GM18517 (cell line): ENCODE data around the gene TAB3.

ENCODE experiments used
- ATAC-seq: cut with Tn5 transposase; IDR thresholded peaks from one replicate; pipeline ENCODE4 v1.9.1; 2021; ENCODE audit warnings: mild to moderate bottlenecking, moderate library complexity; ENCODE audit not compliant: unreplicated experiment

TAB3 gene

DNA sequence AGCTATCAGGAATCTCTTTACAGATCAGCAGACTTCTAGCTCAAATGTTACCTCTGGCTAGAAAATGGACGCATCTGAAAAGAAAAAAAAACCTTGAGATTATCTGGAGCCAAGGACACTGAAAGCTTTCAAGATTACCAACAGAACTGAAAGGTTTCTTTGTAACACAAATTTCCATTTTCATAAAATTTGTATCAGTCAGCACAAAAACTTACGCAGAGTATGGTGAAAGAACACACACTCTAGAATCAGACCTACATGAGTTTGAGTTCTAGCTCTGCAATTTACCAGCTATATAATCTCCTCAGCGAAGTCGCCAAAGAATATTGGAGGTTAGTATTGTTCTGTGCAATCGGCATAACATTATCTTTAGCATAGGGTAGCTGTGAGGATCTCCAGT is 1.8 kb downstream of the TAB3 start:
- no peak for ATAC-seq

- no peak for ATAC-seq
These were observed 3.9 kb downstream of the TAB3 start for GRCh38 chrX:30885136-30885535.

DNA sequence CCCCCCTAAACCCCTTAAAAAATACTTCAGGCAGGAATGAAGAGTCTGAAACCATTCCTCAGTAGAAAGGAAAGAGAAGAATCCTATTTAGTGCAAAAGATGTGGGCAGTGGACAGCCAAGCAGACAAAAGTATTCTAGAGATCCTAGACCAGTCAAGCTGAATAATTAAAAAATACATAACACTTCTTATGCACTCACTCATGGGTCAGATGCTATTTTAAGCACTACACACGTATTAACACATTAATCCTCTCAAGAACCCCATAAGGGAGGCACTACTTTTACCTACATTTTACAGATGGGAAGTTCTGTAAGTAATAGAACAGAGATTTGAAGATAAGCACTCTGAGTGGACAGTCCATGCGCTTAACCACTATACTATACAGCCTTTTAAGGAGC is 5.9 kb downstream of the TAB3 start:
- no peak for ATAC-seq

- no peak for ATAC-seq
These were observed 7.3 kb downstream of the TAB3 start for GRCh38 chrX:30881797-30882196.

GRCh38 chrX:30881390-30881789 is 7.7 kb downstream of the TAB3 start:
- ATAC-seq: no peak

DNA sequence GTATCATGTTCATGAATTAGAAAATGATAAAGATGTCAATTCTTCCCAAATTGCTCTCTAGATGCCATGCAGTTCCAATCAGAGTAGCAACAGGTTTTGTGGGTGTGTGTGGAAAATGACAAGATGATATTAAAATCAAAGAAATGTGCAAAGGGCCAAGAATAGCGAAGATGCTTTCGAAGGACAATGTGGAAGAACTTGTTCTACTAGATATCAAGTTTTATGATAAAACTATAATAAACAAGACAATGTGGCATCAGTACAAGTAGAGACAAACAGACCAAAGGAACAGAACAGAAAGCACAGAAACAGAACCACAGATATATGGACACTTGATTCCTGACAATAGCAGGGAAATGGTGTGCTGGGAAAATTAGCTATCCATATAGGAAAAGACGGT is 9.0 kb downstream of the TAB3 start:
- ATAC-seq: no peak

GRCh38 chrX:30876367-30876766 is 12.7 kb downstream of the TAB3 start:
- ATAC-seq: no peak

DNA sequence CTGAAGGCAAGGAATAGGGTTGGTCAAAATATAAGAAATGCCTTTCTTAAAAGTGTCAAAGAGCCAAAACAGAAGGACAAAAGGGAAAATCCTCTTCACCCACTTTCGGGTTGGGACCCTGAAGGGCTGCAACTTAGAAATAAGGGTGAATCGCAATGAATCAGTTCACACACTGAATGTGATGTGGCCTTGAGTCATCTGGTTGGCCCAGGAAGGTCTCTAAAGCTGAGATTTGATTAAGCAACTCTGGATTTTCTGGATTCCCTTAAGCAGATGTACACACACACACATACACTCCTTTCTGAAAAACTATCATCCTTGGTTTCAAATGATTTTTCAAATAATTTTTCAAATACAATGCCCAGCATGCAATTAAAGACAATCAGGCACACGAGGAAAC is 13.1 kb downstream of the TAB3 start:
- no peak for ATAC-seq

- no peak for ATAC-seq
These were observed 14.2 kb downstream of the TAB3 start for GRCh38 chrX:30874851-30875250.

GRCh38 chrX:30870572-30870971 is 18.5 kb downstream of the TAB3 start:
- no peak for ATAC-seq

GRCh38 chrX:30865612-30866011 is 23.4 kb downstream of the TAB3 start:
- ATAC-seq: no peak

DNA sequence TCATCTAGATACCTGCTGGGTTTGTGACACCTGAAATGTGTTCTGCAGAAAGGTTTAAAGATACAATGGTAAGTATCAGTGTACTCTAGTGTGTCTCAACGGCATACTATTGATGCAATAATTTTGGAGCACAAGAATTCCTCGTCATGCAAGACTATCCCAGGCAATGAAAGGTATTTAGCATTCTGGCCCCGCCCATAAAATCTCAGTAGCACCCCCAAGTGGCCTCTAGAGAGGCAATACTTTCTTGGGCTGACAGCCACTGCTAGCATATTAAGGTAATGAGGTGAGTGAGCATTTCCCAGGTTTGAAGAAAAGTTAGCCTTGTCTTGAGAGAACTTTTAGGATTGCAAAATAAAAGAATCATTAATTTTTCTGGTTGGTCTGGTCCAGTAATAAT is 24.0 kb downstream of the TAB3 start:
- ATAC-seq: no peak

DNA sequence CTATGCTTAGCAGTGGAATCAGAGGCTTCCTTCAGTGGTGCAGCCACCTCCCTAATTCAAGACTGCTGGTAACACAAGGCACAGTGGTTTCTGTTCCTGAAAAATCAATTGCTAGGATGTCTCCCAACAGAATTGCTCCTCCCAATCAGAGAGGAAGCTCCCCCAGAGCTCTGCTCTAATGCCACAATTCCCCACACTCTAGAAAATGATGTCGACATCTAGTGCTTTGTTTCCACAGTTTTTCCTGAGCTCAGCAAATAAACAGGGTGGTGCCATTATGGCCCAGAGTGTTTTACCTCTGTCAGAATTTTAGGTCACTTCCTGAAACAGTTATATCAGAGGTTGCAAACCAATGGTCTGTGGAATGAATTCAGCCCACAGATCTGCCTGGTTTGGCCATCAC is 24.7 kb downstream of the TAB3 start:
- no peak for ATAC-seq

GRCh38 chrX:30863974-30864373 is 25.1 kb downstream of the TAB3 start:
- ATAC-seq: no peak

DNA sequence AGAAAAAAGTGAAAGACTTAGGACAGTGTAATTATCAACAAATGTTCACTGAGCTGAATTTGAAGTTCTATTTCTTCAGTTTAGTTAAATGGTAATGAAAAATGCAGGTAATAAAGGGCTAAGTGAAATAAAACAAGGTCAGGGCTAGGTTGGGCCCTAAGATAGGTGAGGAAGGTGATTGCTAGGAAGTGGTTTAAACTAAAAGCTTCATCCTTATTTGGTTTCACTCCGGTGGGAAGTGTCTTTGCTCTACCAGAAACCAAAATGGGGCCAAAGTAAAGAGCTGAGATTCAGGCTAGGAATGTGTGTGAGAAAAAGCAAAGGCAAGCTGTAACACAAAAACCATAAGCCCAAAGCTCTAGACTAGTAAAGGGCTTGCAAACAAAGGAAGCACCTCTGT is 31.0 kb downstream of the TAB3 start:
- no peak for ATAC-seq

- no peak for ATAC-seq
These were observed 37.6 kb downstream of the TAB3 start for GRCh38 chrX:30851449-30851848.

- ATAC-seq: no peak
These were observed 53.7 kb downstream of the TAB3 start for GRCh38 chrX:30835373-30835772.

- no peak for ATAC-seq
These were observed 55.2 kb downstream of the TAB3 start for GRCh38 chrX:30833896-30834295.

GRCh38 chrX:30831082-30831481 is 58.0 kb downstream of the TAB3 start:
- ATAC-seq: no peak

DNA sequence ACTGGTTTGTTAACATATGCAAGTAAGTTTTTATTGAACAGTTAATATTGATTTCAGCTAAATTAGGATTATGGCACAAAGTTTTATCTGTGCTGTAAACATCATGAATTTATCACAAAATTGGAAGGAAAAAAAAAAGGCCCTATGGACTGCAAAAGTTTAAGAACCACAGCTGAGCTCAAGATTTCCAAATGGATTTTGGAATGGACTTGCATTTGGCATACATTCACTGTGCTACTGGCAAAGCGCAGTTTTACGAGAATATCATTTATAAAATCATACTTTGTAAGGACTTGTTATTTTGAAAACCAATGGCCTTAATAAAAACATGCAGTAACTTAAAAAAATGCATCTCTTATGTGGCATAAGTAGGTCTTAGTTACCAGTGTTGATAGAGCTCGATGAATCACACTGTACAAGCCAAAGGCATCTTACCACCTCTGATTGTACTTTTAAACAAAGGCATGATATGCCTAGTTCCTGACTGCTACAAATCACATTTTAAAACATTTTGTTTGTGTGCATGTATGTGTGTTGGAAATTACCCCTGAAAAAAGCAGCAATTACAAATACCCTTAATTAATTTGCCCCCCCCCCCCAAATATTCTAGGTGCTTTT is 58.6 kb downstream of the TAB3 start:
- no peak for ATAC-seq

DNA sequence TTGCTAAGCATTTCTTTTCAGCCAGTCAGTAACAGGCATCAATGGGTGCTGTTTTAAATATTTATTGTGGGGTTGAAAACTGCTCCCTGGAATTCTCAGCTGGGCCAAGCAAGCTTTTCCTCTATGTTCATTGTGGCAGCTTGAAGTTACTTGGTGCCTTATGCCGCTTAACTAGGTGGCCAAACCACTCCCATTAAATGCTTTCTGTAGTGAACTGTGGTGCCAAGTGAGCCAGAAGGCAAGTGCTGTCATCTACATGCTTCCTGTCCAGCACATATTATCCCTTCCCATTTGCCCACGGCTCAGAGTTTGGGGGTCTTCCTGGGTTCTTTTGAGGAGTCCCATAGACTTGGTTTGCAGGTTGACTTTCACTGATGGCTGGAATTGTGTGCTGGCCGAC is 64.8 kb downstream of the TAB3 start:
- ATAC-seq: no peak

- no peak for ATAC-seq
These were observed 66.3 kb downstream of the TAB3 start for GRCh38 chrX:30822764-30823163.

GRCh38 chrX:30822068-30822681 is 66.9 kb downstream of the TAB3 start:
- ATAC-seq: peak; percentile 84
